CD4-positive, alpha-beta T cell treated with Interleukin-6 at 100 ng/mL for 8 hours (primary cell): ENCODE measurements around the gene AFMID.

Experiments used
- DNase-seq: peaks from one replicate; pipeline ENCODE4 v3.0.0-alpha.2; 2020; ENCODE audit warnings: mixed read lengths, low spot score

Gene AFMID

GRCh38 chr17:78255029-78255656, 68.0 kb downstream of the AFMID start:
- no peak for DNase-seq

- DNase-seq = no peak
Measured at GRCh38 chr17:78255953-78256706, 69.0 kb downstream of the AFMID start.

DNA sequence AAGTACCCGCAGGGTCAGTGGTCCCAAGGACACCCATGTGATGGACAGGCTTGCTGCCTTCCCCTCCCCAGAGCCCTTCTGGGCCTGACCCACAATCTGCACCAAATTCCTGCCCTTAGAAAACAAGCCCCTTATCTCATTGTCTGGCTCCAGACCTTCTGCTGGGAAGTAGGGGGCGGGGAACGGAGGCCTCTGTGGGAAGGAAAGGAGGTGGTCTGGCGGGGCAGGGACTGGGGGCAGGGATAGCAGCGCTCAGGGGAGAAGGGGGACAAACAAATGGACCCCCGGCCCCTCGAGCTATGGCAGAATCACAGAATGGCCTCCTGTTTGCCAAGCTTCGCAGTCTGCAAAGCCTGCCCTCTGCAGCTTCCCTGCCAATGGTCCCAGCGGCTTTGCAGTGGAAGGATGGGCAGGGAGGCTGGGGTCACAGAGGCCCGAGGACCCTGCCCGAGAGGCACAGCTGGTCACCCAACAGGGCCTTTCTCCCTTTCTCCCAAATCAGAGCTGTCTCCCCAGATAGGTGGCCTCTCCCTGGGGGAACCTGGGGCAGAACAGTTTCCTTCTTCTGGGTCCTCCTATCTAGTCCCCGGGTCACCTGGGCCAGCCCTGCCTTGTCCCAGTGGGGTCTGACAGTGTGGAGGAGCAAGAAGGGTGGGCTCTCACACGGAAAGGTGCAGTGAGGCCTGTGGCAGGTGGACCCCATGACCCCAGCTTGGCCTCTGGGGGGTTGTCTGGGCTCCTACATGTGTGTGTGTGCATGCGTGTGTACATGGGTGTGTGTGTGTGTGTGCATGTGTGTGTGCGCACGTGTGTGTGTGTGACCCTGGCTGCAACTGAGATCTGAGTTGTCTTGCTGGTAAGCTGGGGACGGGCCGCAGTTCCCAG, 69.8 kb downstream of the AFMID start:
- DNase-seq = no peak
